Peyer's patch (tissue), 4 donors: ENCODE measurements around the gene SDHB. TPM values are rescaled to one million over a fixed set of nuclear protein-coding genes. Genes with fewer than 3 reads are reported as not detected.

Source experiments
- DNase-seq, 3 donors: peaks; one replicate each; pipeline ENCODE4 v3.0.0-alpha.2; 2017 to 2019
- H3K27ac ChIP-seq, 4 donors: fragments of 200-600 bp; sonication (generic); one replicate each; pipeline ENCODE4 v1.5.1; 2016 to 2019
- H3K27me3 ChIP-seq, 2 donors: fragments of 200-600 bp; sonication (generic); one replicate each; pipeline ENCODE4 v1.5.1; 2019
- H3K36me3 ChIP-seq, 3 donors: fragments of 200-600 bp; sonication (generic); one replicate each; pipeline ENCODE4 v1.5.1; 2016 to 2019
- H3K4me1 ChIP-seq, 4 donors: fragments of 200-600 bp; sonication (generic); one replicate each; pipeline ENCODE4 v1.5.1; 2016 to 2019
- H3K4me3 ChIP-seq, 4 donors: fragments of 200-600 bp; sonication (generic); 1 replicate in 3 of 4; 2 replicates in 1 of 4; pipeline ENCODE4 v1.5.1; 2016 to 2019; ENCODE audit warnings: mild to moderate bottlenecking in 1 of 4
- H3K9me3 ChIP-seq, 4 donors: fragments of 200-600 bp; sonication (generic); one replicate each; pipeline ENCODE4 v1.5.1; 2016 to 2019; ENCODE audit warnings: mild to moderate bottlenecking in 1 of 4
- CTCF ChIP-seq, 6 experiments: fragments of 450-650 bp in 4 of 6; fragments of 200-600 bp in 2 of 6; sonication (generic) in 1 of 6; IDR thresholded peaks; one replicate each; pipeline ENCODE4 v1.5.1; 2017 to 2019; ENCODE audit warnings: antibody characterized with exemption in 6 of 6, mild to moderate bottlenecking in 3 of 6, moderate library complexity in 1 of 6
- POLR2A ChIP-seq, 2 donors: fragments of 450-650 bp; IDR thresholded peaks; one replicate each; pipeline ENCODE4 v1.5.1; 2017; ENCODE audit warnings: antibody characterized with exemption in 2 of 2, mild to moderate bottlenecking in 2 of 2, moderate library complexity in 2 of 2
- total RNA-seq, 4 donors: library from RNA; depleted of rRNA; stranded (reverse); fragments of >200 nt; gene quantifications; one replicate each; pipeline ENCODE4 v1.1.0, GENCODE V29; 2016

The SDHB gene
- total RNA-seq, 4 donors from 2014 or later = 106 to 277 (median 175) TPM

GRCh38 chr1:17059391-17060305 lies 5.8 kb upstream of the SDHB start:
- no peaks in the 10 kb centered on the region for H3K9me3 ChIP-seq
- H3K4me3 ChIP-seq = no peak overlapping the region
- TF ChIP-seq POLR2A (IDR thresholded peaks at IDR 0.05) (no peak), CTCF (IDR thresholded peaks at IDR 0.05) (peak in 5 of 6 experiments; percentile 9 to 87 (median 77))
- peak; percentile 36 to 82 (median 75) for DNase-seq
- H3K27me3 ChIP-seq = no peaks in the 10 kb centered on the region
- no peaks in the 10 kb centered on the region for H3K4me1 ChIP-seq
- no peak overlapping the region for H3K27ac ChIP-seq
- no peaks in the 10 kb centered on the region for H3K36me3 ChIP-seq

- Histone ChIP-seq H3K4me1 (peaks cover 0 to 18% (median 10%) of the 10 kb centered on the region in 4 donors), H3K36me3 (peaks cover 0 to 3% (median 0%) of the 10 kb centered on the region in 3 donors), H3K27me3 (no peaks in the 10 kb centered on the region), H3K4me3 (no peak overlapping the region), H3K27ac (no peak overlapping the region), H3K9me3 (no peaks in the 10 kb centered on the region)
- DNase-seq = no peak
- TF ChIP-seq CTCF (IDR thresholded peaks at IDR 0.05) = no peak
- no peak for TF ChIP-seq POLR2A (IDR thresholded peaks at IDR 0.05)
Observed at GRCh38 chr1:17056551-17056950, 2.7 kb upstream of the SDHB start.

GRCh38 chr1:17055801-17056200 lies 2.0 kb upstream of the SDHB start:
- no peak for DNase-seq
- Histone ChIP-seq H3K27ac (no peak overlapping the region), H3K27me3 (no peaks in the 10 kb centered on the region), H3K4me3 (no peak overlapping the region), H3K9me3 (no peaks in the 10 kb centered on the region), H3K4me1 (peaks cover 0 to 19% (median 10%) of the 10 kb centered on the region in 4 donors), H3K36me3 (peaks cover 0 to 3% (median 0%) of the 10 kb centered on the region in 3 donors)
- TF ChIP-seq POLR2A (IDR thresholded peaks at IDR 0.05) = no peak
- no peak for TF ChIP-seq CTCF (IDR thresholded peaks at IDR 0.05)

- H3K4me1 ChIP-seq = peaks cover 0 to 19% (median 10%) of the 10 kb centered on the region in 4 donors
- no peak for DNase-seq
Observed at GRCh38 chr1:17053086-17053684, 647 bp downstream of the SDHB start.

More at GRCh38 chr1:17053086-17053684, 647 bp downstream of the SDHB start:
- TF ChIP-seq CTCF (IDR thresholded peaks at IDR 0.05) (peak in 1 of 6 experiments; percentile 6), POLR2A (IDR thresholded peaks at IDR 0.05) (no peak)
- H3K27me3 ChIP-seq = no peaks in the 10 kb centered on the region
- peak overlapping the region; percentile 70 to 85 (median 76) for H3K4me3 ChIP-seq
- H3K36me3 ChIP-seq = peaks cover 0 to 16% (median 0%) of the 10 kb centered on the region in 3 donors
- H3K27ac ChIP-seq = peak overlapping the region; percentile 83 to 91 (median 88)
- H3K9me3 ChIP-seq = no peaks in the 10 kb centered on the region
